GM21619 (cell line): ENCODE results near the gene ADSS2.
"Not testable (repeated sequence)": the region's sequence is repeated elsewhere in the genome, so short reads cannot be mapped to it uniquely, and the experiment has no call there.

Experiments
- ATAC-seq: cut with Tn5 transposase; IDR thresholded peaks from one replicate; pipeline ENCODE4 v1.9.1; 2021; ENCODE audit not compliant: unreplicated experiment

Gene ADSS2

DNA sequence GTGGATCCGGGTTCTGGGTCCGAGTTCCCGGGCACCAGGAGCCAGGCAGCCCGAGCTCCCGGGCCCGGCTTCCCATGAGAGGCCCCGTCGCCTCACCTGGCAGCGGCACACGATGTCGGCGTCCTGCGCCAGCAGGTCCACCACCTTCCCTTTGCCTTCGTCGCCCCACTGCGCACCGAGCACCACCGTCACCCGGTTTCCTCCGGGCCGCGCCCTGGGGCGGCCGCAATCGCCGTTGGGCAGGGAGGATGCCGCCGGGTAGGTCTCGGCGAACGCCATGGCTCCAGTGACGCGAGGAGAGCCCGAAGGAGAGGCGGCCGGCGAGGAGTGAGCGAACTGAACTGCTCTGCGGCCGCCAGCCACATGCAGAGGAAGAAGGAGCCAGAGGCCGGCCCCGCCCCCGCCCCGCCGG, at the start of gene ADSS2:
ADSS2 (minus strand) TSS at position 371 of the 412 bp plus-strand sequence; CDS start at position 279, 92 bp downstream.
- no peak for ATAC-seq

GRCh38 chr1:244500515-244500914, 48.8 kb upstream of the ADSS2 start:
- not testable (repeated sequence) for ATAC-seq

DNA sequence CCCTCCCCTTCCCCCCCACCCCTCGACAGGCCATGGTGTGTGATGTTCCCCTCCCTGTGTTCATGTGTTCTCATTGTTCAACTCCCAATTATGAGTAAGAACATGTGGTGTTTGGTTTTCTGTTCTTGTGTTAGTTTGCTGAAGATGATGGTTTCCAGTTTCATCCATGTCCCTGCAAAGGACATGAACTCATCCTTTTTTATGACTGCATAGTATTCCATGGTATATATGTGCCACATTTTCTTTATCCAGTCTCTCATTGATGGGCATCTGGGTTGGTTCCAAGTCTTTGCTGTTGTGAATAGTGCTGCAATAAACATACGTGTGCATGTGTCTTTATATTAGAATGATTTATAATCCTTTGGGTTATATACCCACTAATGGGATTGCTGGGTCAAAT, 47.8 kb upstream of the ADSS2 start:
- not testable (repeated sequence) for ATAC-seq

DNA sequence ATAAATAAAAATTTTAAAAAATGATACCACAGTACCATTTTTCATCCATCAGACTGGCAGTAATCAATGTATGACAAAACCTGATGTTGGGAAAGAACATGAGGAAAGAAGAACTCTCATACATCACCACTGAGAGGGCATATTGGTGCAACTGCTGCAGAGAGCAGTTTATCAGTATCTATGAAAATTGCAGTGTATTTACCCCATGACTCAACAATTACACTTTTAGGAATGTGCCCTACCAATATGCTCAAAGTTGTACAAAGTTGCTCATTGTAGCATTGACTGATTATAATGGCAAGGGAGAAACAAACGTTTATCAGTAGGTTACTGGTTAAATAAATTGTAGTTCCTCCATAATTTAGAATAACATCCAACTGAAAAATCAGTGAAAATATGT, 46.1 kb upstream of the ADSS2 start:
- no peak for ATAC-seq

GRCh38 chr1:244496186-244496585, 44.5 kb upstream of the ADSS2 start:
- ATAC-seq = no peak

GRCh38 chr1:244494653-244495052, 42.9 kb upstream of the ADSS2 start:
- ATAC-seq = no peak

GRCh38 chr1:244484971-244485370, 33.3 kb upstream of the ADSS2 start:
- ATAC-seq = not testable (repeated sequence)

DNA sequence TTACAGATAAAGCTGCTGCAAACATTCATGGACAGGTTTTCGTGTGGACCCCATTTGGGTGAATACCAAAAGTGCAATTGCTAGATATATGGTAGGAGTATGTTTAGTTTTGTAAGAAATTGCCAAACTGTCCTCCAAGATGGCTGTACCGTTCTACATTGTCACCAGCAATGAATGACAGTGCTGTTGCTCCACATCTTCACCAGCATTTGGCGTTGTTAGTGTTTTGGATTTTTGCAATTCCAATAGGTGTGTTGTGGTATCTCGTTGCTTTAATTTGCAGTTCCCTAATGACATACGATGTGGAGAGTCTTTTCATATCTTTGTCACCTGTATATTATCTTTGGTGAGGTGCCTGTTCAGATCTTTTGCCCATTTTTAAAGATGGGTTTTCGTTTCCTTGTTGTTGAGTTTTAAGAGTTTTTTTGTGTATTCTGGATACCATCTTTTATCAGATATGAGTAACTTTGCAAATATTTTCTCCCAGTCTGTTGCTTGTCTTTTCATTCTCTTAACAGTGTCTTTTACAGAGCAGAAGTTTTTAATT, 21.4 kb upstream of the ADSS2 start:
- ATAC-seq = no peak

DNA sequence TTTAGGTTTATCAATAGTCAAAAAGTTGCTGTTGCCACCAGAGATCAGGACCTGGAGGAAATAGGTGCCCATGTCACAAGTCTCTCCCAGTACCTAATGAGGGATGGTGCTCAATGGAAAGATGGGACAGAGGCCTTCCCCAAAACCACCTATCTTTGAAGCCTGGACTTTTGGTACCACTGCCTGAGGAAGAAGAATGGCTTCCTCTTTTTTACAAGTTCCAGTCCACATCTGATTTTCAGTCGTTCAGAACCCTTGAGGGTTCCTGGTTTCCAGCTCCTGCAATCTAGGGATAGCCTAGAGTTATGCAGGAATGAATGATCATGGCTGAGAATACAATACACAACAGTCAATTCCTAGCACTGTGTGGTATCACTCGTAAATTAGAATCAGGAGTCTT, 15.0 kb upstream of the ADSS2 start:
- no peak for ATAC-seq

DNA sequence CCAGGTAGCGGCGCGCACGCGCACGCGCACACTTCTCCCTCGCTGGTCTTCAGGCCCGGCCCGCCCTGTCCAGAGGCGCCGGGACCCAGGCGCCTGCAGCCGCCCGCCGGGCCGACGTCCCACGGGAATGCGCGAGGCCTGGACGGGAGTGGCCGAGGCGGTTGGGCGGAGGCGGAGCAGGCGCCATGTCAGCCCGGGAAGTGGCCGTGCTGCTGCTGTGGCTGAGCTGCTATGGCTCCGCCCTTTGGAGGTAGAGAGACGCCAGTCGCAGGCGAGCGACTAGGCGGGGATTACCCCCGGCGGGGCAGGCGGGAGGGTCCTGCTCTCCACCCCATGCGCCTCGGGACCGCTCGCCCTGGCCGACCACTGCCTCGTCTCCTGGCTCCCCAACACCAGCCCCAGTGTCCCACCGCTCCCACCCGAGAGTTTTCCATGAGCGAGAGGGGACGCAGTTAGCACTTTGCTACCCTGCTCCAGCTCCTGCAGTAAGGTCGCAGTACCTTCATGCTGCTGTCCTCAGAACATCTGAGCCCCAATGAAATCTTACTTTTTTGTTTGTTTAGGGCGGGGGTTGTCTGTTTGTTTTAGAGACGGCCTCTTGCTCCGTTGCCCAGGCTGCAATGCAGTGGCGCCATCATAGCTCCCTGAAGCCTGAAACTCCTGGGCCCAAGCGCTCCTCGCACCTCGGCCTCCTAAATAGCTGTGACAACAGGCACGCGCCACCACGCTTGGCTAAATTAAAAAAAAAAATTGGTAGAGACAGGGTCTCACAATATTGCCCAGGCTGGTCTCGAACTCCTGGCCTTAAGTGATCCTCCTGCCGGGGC, 9.7 kb upstream of the ADSS2 start, which contains the start of gene CATSPERE:
CATSPERE (plus strand) TSS at position 29 of the 827 bp plus-strand sequence; CDS start at position 186, 157 bp downstream.
- ATAC-seq = peak; percentile 96

DNA sequence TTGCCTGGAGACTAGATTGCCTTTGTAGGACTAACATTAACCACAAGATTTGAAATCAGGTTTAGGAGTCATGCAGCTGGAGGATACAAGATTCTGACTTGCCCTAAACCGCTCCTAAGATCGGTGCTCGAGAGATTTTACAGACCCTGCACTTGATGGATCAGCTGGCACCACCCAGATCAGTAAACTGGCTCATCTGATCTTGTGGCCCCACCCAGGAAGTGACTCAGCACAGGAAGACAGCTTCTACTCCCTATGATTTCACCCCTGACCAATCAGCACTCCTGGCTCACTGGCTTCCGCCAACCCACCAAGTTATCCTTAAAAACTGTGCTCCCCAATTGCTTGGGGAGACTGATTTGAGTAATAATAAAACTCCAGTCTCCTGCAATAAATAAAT, 8.5 kb upstream of the ADSS2 start:
- no peak for ATAC-seq

- ATAC-seq = no peak
Observed at GRCh38 chr1:244458781-244459180, 7.1 kb upstream of the ADSS2 start.

- ATAC-seq = no peak
Observed at GRCh38 chr1:244456586-244456985, 4.9 kb upstream of the ADSS2 start.

GRCh38 chr1:244454412-244454811, 2.7 kb upstream of the ADSS2 start:
- no peak for ATAC-seq

DNA sequence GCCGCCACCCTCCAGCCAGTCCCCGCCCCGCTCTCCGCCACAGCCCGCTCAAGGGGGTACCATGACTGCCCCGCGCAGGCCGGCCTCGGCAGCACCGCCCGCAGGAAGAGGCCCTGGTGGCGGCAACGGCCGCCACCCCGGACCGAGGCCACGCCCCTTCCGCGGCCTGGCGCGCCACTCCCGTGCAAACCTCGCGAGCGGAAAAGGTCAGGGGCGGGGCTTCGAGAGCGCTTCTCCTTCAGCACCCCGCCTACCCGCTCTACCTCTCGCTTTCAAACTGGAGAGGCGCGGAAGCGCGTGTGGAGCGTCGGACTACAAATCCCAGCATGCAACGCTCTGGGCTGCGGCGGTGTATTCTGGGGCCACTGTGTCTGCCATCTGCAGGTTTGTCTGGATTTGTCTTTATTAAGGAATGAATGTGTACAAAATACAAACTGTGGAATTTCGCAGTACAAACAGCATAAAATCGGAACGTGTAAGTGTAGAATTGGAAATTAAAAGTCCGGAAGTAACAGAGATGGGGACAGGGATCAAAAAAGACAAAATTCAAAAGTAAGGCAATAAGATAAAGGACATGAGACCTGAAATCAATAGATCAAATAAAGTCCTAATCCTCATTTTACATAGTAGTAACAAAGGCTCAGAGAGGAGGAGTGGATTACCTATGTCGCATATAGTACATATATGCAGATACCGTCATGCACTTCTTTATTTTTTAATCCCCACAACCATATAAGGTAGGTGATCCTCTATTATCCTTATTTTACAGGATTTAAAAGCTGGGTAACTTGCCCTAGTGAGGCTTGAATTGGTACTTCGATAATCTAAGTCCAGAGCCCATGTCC, 464 bp upstream of the ADSS2 start:
- peak; percentile 91 for ATAC-seq

DNA sequence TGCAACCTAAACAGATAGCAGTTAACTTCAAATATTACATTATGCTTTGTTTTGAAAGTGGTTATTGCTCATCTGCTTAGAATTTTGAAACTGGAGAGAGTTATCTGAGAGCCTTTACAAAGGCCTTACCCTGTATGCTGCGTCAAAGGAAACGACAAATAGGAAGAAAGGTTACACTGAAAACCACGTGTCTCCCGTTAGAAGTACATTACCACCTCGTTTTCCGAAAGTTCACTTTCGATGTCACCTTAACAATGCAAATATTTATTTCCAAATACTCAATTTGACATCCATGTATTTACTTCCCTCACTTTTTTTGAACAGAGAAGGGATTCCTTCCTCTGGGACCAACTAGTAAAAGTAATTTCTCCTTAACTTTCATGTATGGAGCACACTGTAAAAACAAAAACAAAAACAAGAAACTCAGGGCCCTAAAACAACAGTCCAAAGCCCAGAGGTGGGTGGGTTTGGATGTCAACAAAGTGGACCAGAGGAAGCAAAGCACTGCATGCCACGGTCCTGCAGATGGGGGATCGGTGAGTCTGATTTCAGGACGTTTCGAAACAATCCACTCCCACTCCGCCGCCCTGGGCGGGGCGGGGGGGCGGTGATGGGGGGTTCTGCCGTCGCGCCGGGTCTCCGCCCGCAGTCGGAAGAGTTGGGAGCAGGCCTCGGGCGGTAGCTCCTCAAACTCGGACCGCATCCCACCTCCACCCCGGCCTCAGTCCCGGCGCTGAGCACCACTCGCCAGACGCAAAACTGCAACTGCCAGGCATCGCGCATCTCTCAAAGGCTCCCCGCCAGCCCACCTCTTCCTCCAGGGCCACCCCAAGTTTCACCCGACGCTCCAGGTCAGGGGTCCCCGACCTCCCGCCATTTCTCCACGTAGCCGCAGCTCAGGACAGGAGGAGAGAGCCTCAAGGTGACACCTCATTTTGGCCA, 841 bp downstream of the ADSS2 start:
- peak; percentile 7 for ATAC-seq

GRCh38 chr1:244449936-244450508, 1.7 kb downstream of the ADSS2 start:
- no peak for ATAC-seq

DNA sequence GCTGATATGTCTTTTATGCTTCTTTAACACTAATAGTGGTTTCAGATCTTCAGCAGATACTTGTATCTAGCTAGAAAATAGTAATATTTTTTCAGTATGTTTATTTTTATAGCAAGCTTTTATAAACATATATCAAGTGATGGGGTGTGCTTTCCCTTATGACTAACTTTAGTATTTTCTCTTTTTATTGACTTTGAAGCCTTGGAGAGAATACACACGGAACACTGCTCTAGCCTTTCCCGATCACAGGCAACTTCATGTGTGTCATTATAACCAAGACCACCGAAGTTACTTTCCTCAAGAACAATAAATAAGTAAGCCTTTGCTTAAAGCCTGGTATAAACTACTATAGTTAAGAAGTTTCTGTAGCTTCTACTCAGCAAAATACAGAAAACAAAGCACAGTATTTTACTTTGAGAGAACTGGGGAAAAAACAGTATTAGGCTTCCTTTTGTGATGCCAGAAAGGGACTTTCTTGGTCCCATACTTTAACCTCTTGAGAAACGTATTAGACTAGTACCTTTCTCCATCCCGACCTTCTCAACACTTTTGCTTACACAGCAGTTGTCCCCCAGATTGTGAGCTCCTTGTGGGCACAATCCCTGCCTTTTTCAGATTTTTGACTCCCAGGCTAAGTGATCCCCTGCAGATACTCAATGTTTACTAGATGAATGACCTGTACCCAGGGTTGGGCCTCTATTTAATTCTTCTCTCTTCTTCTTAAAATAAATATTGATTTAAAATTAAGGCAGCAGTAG, 3.3 kb downstream of the ADSS2 start:
- ATAC-seq = no peak

DNA sequence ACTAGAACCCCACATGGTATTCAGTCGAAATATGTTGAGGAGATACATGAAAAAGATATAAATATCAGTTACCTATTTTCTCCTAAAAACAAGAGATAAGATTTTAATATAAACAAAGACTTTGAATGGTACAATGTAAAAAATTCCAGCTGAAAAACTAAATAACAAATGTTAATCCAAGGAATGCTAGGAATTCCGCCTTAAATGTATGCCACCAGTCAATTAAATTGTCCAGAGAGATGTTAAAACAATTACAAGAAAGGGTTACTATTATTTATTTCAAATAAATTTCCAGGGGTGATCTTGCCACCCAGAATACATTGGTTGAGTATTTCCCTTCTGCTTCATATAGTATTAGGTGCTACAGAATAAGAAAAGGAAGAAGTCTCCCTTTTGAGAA, 4.2 kb downstream of the ADSS2 start:
- no peak for ATAC-seq
